IMR-90 (cell line): ENCODE data around the gene TRAPPC2B. TPM values are rescaled to one million over a fixed set of nuclear protein-coding genes. Genes with fewer than 3 reads are reported as not detected.

ENCODE experiments used
- ATAC-seq: fragments of 200-7000 bp; cut with Tn5 transposase; 2 replicates; pipeline ENCODE4 v1.9.1; 2020; ENCODE audit warnings: low read depth, mild to moderate bottlenecking, moderate library complexity
- BruUV-seq: library from RNA; stranded (reverse); fragments of 400-500 nt; replicated peaks from 2 replicates; lab custom pipeline; 2021; lab: Mats Ljungman, UMichigan
- CTCF ChIA-PET: fragments of 300-600 bp; formaldehyde crosslinking; extraction: SDS; loops from one replicate; lab custom pipeline; 2021; ENCODE audit warnings: antibody characterized with exemption; lab: Yijun Ruan, JAX
- POLR2A ChIA-PET: fragments of 300-600 bp; sonication (Branson Sonifier 250); formaldehyde crosslinking; loops from one replicate; lab custom pipeline; 2022; ENCODE audit warnings: antibody characterized with exemption; ENCODE audit not compliant: unreplicated experiment; lab: Charles Lee
- DNase-seq: peaks from one replicate; pipeline ENCODE4 v3.0.0; 2013
- H2AFZ ChIP-seq: replicated peaks from 2 replicates; pipeline ENCODE3; 2013; ENCODE audit warnings: low read length, mild to moderate bottlenecking; ENCODE audit not compliant: poor library complexity
- H2AK5ac ChIP-seq: 2 replicates; pipeline ENCODE4 v1.6.1; 2013; ENCODE audit warnings: low read depth, low read length, inconsistent platforms
- H2AK9ac ChIP-seq: replicated peaks from 2 replicates; pipeline ENCODE3; 2013; ENCODE audit warnings: mild to moderate bottlenecking, low read depth, low read length, moderate library complexity; ENCODE audit not compliant: poor library complexity
- H2BK120ac ChIP-seq: 2 replicates; pipeline ENCODE4 v1.6.1; 2013; ENCODE audit warnings: low read depth, low read length, inconsistent platforms
- H2BK15ac ChIP-seq: 3 replicates; pipeline ENCODE4 v1.6.1; 2013; ENCODE audit warnings: low read depth, low read length, inconsistent platforms
- H2BK20ac ChIP-seq: 2 replicates; pipeline ENCODE4 v1.6.1; 2013; ENCODE audit warnings: low read depth, mild to moderate bottlenecking, inconsistent platforms, low read length, moderate library complexity
- H2BK5ac ChIP-seq: 2 replicates; pipeline ENCODE4 v1.6.1; 2013; ENCODE audit warnings: mild to moderate bottlenecking, low read depth, low read length, inconsistent platforms; ENCODE audit not compliant: poor library complexity, severe bottlenecking
- H3K14ac ChIP-seq: replicated peaks from 2 replicates; pipeline ENCODE4 v1.6.1; 2013; ENCODE audit warnings: low read depth, low read length, inconsistent platforms
- H3K18ac ChIP-seq: 2 replicates; pipeline ENCODE4 v1.6.1; 2013; ENCODE audit warnings: low read depth, low read length, control low read depth
- H3K23ac ChIP-seq: 2 replicates; pipeline ENCODE4 v1.6.1; 2013; ENCODE audit warnings: low read depth, low read length, inconsistent platforms
- H3K27ac ChIP-seq: 2 replicates; pipeline ENCODE4 v1.5.1; 2013; ENCODE audit warnings: mild to moderate bottlenecking, control low read depth, low read length; ENCODE audit not compliant: insufficient read depth
- H3K27me3 ChIP-seq: 2 replicates; pipeline ENCODE4 v1.6.1; 2013; ENCODE audit warnings: low read length; ENCODE audit not compliant: control insufficient read depth, insufficient read depth
- H3K36me3 ChIP-seq: 2 replicates; pipeline ENCODE4 v1.6.1; 2013; ENCODE audit warnings: low read length, mixed read lengths; ENCODE audit not compliant: control insufficient read depth, insufficient read depth
- H3K4ac ChIP-seq: 2 replicates; pipeline ENCODE4 v1.6.1; 2013; ENCODE audit warnings: low read depth, low read length, inconsistent platforms
- H3K4me1 ChIP-seq: 2 replicates; pipeline ENCODE4 v1.6.1; 2013; ENCODE audit warnings: low read length, mixed read lengths; ENCODE audit not compliant: control insufficient read depth, insufficient read depth
- H3K4me2 ChIP-seq: 2 replicates; pipeline ENCODE4 v1.6.1; 2013; ENCODE audit warnings: low read depth, mild to moderate bottlenecking, control low read depth, low read length, moderate library complexity
- H3K4me3 ChIP-seq: 2 replicates; pipeline ENCODE4 v1.5.1; 2013; ENCODE audit warnings: low read depth, mild to moderate bottlenecking, control low read depth, low read length, moderate library complexity; ENCODE audit not compliant: insufficient read depth
- H3K56ac ChIP-seq: 2 replicates; pipeline ENCODE4 v1.6.1; 2013; ENCODE audit warnings: low read length, inconsistent platforms; ENCODE audit not compliant: insufficient read depth; ENCODE audit errors: extremely low read depth
- H3K79me1 ChIP-seq, 2 experiments: 2 replicates each; pipeline ENCODE4 v1.6.1; 2013; ENCODE audit warnings: low read length in 2 of 2, inconsistent platforms in 1 of 2, low read depth in 1 of 2
- H3K9ac ChIP-seq: 2 replicates; pipeline ENCODE4 v1.6.1; 2013; ENCODE audit warnings: low read depth, low read length, control low read depth
- H3K9me1 ChIP-seq: 2 replicates; pipeline ENCODE4 v1.6.1; 2013; ENCODE audit warnings: low read length, inconsistent platforms; ENCODE audit not compliant: insufficient read depth
- H3K9me3 ChIP-seq: 2 replicates; pipeline ENCODE4 v1.6.1; 2013; ENCODE audit warnings: low read length; ENCODE audit not compliant: control insufficient read depth, insufficient read depth
- H4K20me1 ChIP-seq: 2 replicates; pipeline ENCODE4 v1.6.1; 2013; ENCODE audit warnings: low read length, inconsistent platforms; ENCODE audit not compliant: insufficient read depth
- H4K5ac ChIP-seq: 2 replicates; pipeline ENCODE4 v1.6.1; 2013; ENCODE audit warnings: mild to moderate bottlenecking, low read depth, low read length, control low read depth
- H4K8ac ChIP-seq, 2 experiments: 2 replicates each; pipeline ENCODE4 v1.6.1; 2013; ENCODE audit warnings: low read depth in 2 of 2, low read length in 2 of 2, control low read depth in 1 of 2, inconsistent platforms in 1 of 2
- H4K91ac ChIP-seq: 2 replicates; pipeline ENCODE4 v1.6.1; 2013; ENCODE audit warnings: low read depth, low read length, inconsistent platforms; ENCODE audit not compliant: insufficient read depth
- BHLHE40 ChIP-seq: fragments of 150-350 bp; IDR thresholded peaks from 2 replicates; pipeline ENCODE4 v1.6.1; 2016; ENCODE audit warnings: mild to moderate bottlenecking, low read depth, low read length
- CEBPB ChIP-seq: IDR thresholded peaks from 2 replicates; pipeline ENCODE4 v1.6.1; 2012; ENCODE audit warnings: low read depth, low read length, improper control_type of control experiment
- MAFK ChIP-seq: IDR thresholded peaks from 2 replicates; pipeline ENCODE4 v1.6.1; 2012; ENCODE audit warnings: low read depth, low read length, improper control_type of control experiment
- MAZ ChIP-seq: IDR thresholded peaks from 2 replicates; pipeline ENCODE4 v1.6.1; 2012; ENCODE audit warnings: low read depth, mild to moderate bottlenecking, low read length, improper control_type of control experiment, moderate library complexity, borderline replicate concordance
- MXI1 ChIP-seq: IDR thresholded peaks from 2 replicates; pipeline ENCODE4 v1.6.1; 2012; ENCODE audit warnings: low read depth, mild to moderate bottlenecking, low read length, moderate library complexity, borderline replicate concordance
- NFE2L2 ChIP-seq: fragments of 150-350 bp; IDR thresholded peaks from 2 replicates; pipeline ENCODE4 v1.6.1; 2016; ENCODE audit warnings: low read depth, mild to moderate bottlenecking, low read length
- POLR2A ChIP-seq: IDR thresholded peaks from 2 replicates; pipeline ENCODE4 v1.6.1; 2012; ENCODE audit warnings: mild to moderate bottlenecking, low read depth, low read length
- RAD21 ChIP-seq: IDR thresholded peaks from 2 replicates; pipeline ENCODE4 v1.6.1; 2012; ENCODE audit warnings: low read length, improper control_type of control experiment
- RCOR1 ChIP-seq: IDR thresholded peaks from 2 replicates; pipeline ENCODE4 v1.6.1; 2012; ENCODE audit warnings: mild to moderate bottlenecking, low read length, improper control_type of control experiment; ENCODE audit not compliant: insufficient replicate concordance
- RFX5 ChIP-seq: IDR thresholded peaks from 2 replicates; pipeline ENCODE4 v1.8.0; 2012; ENCODE audit warnings: low read depth, mild to moderate bottlenecking, low read length, moderate library complexity
- SMC3 ChIP-seq: fragments of 150-350 bp; IDR thresholded peaks from 2 replicates; pipeline ENCODE4 v1.6.1; 2016; ENCODE audit warnings: low read depth, mild to moderate bottlenecking, antibody characterized with exemption, low read length, moderate library complexity
- WGBS, 2 experiments: methylation state at CpG; one replicate each; pipeline versions ENCODE4 v1.1.5 to v1.1.7; 2013; ENCODE audit warnings: missing lambda C conversion rate in 2 of 2; ENCODE audit not compliant: insufficient read length in 1 of 2; ENCODE audit errors: extremely low coverage in 2 of 2; 5-methylcytosine and 5-hydroxymethylcytosine counted together
- dilution Hi-C: fragments of 300-500 bp; cut with HindIII; formaldehyde crosslinking; loops from one replicate; pipeline ENCODE4 v1.14.3; 2018; ENCODE audit warnings: low sequenced_read_pairs; ENCODE audit not compliant: unreplicated experiment
- in situ Hi-C: fragments of 300-500 bp; cut with MboI; formaldehyde crosslinking; loops from 3 replicates; pipeline ENCODE4 v1.14.3; 2019; ENCODE audit warnings: low sequenced_read_pairs, inconsistent platforms, mixed read lengths
- intact Hi-C: fragments of 100-400 bp; cut with micrococcal nuclease; formaldehyde crosslinking; loops from 2 replicates; pipeline ENCODE4 v1.10.0; 2022
- polyA plus RNA-seq, 3 experiments: library from polyadenylated mRNA; depleted of rRNA; stranded (reverse); fragments of >200 nt; gene quantifications; 2 replicates each; pipeline ENCODE4 v1.2.3, GENCODE V29; 2012; ENCODE audit warnings: low replicate concordance in 1 of 3
- total RNA-seq: library from RNA; depleted of rRNA; stranded (reverse); fragments of >200 nt; gene quantifications from 2 replicates; pipeline ENCODE4 v1.2.3, GENCODE V29; 2012
- TF ChIP-seq, protein P1 (sequence below): fragments of 150-350 bp; IDR thresholded peaks from 2 replicates; pipeline ENCODE4 v1.6.1; 2016; ENCODE audit warnings: low read depth, mild to moderate bottlenecking, low read length, moderate library complexity, borderline replicate concordance
- TF ChIP-seq, protein P2 (sequence below): fragments of 150-350 bp; IDR thresholded peaks from 2 replicates; pipeline ENCODE4 v1.6.1; 2017; ENCODE audit warnings: mild to moderate bottlenecking, antibody characterized with exemption, low read length, low read depth
- TF ChIP-seq, protein P3 (sequence below): conservative IDR thresholded peaks from 2 replicates; pipeline ENCODE4 v1.5.1; 2012; ENCODE audit warnings: mild to moderate bottlenecking, low read depth, low read length, improper control_type of control experiment

TRAPPC2B gene
- total and polyA plus RNA-seq, 2 of the 4 experiments (the other 2 are of a cell fraction), result 14.9 to 20.4 TPM

DNA sequence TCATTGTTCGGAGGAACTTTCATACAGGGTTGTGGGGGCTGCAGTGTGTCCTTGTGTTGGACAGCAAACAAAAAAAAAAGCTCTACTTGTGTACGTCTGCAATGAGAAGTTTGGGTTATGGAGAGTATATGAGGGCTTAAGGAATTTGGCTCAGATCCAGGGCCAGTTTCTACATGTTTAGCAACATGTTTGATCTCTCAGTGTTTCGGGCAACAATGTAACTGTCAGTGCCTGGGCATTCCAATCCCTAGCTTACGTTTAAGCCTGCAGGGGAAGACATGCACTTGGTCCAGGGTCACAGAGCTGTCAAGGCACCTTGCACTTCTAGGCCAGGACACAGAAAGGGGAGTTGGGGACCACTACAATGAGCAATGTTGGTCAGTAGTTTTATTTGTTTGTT lies 29.2 kb upstream of the TRAPPC2B start:
- no peak overlapping the region for H2AK5ac ChIP-seq
- H3K4me3 ChIP-seq, result no peak overlapping the region
- no peaks in the 10 kb centered on the region for H3K4me1 ChIP-seq
- DNase-seq (peak; percentile 9), ATAC-seq (no peak)
- H3K4ac ChIP-seq, result no peak overlapping the region
- no peak overlapping the region for H4K91ac ChIP-seq
- intact Hi-C loops (no loop called here), in situ Hi-C loops (no loop called here), dilution Hi-C loops (no loop called here)
- H4K8ac ChIP-seq, result no peak overlapping the region
- H3K4me2 ChIP-seq, result no peak overlapping the region
- H3K18ac ChIP-seq, result no peak overlapping the region
- peaks cover 2% of the 10 kb centered on the region; the same call in 1 of the 2 replicates for H4K20me1 ChIP-seq
- TF ChIP-seq POLR2A, result no peak
- TF ChIP-seq SMC3, result no peak
- TF ChIP-seq, protein P1, sequence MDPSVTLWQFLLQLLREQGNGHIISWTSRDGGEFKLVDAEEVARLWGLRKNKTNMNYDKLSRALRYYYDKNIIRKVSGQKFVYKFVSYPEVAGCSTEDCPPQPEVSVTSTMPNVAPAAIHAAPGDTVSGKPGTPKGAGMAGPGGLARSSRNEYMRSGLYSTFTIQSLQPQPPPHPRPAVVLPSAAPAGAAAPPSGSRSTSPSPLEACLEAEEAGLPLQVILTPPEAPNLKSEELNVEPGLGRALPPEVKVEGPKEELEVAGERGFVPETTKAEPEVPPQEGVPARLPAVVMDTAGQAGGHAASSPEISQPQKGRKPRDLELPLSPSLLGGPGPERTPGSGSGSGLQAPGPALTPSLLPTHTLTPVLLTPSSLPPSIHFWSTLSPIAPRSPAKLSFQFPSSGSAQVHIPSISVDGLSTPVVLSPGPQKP, result no peak
- TF ChIP-seq, protein P2, sequence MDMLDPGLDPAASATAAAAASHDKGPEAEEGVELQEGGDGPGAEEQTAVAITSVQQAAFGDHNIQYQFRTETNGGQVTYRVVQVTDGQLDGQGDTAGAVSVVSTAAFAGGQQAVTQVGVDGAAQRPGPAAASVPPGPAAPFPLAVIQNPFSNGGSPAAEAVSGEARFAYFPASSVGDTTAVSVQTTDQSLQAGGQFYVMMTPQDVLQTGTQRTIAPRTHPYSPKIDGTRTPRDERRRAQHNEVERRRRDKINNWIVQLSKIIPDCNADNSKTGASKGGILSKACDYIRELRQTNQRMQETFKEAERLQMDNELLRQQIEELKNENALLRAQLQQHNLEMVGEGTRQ, result no peak
- TF ChIP-seq CEBPB, result no peak
- no peak for TF ChIP-seq BHLHE40
- TF ChIP-seq, protein P3, sequence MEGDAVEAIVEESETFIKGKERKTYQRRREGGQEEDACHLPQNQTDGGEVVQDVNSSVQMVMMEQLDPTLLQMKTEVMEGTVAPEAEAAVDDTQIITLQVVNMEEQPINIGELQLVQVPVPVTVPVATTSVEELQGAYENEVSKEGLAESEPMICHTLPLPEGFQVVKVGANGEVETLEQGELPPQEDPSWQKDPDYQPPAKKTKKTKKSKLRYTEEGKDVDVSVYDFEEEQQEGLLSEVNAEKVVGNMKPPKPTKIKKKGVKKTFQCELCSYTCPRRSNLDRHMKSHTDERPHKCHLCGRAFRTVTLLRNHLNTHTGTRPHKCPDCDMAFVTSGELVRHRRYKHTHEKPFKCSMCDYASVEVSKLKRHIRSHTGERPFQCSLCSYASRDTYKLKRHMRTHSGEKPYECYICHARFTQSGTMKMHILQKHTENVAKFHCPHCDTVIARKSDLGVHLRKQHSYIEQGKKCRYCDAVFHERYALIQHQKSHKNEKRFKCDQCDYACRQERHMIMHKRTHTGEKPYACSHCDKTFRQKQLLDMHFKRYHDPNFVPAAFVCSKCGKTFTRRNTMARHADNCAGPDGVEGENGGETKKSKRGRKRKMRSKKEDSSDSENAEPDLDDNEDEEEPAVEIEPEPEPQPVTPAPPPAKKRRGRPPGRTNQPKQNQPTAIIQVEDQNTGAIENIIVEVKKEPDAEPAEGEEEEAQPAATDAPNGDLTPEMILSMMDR, result no peak
- TF ChIP-seq MAZ, result no peak
- TF ChIP-seq MXI1, result no peak
- TF ChIP-seq RAD21, result no peak
- TF ChIP-seq RCOR1, result no peak
- no peak for TF ChIP-seq MAFK
- no peak for TF ChIP-seq NFE2L2
- no peak for TF ChIP-seq RFX5
- WGBS, 2 experiments, result 61% methylated on average over 2 of the region's 4 CpGs; no CpG with 5 or more reads in 1 of the 2 experiments
- H3K27me3 ChIP-seq, result no peaks in the 10 kb centered on the region
- no peak overlapping the region for H2AFZ ChIP-seq
- ChIA-PET POLR2A (no interaction called here), CTCF (interaction anchor here (1.4 kb wide), 1 partner anchor 29 kb away, joined by 3 read pairs; the partner anchor contains the start of genes TRAPPC2B and ZNF547)
- no peak overlapping the region for H4K5ac ChIP-seq
- H3K9me3 ChIP-seq, result no peaks in the 10 kb centered on the region
- peaks cover 8% of the 10 kb centered on the region; the same call in 1 of the 2 replicates for H3K9me1 ChIP-seq
- BruUV-seq, result no TSS peak
- peaks cover 3% of the 10 kb centered on the region for H3K36me3 ChIP-seq
- no peak overlapping the region for H3K9ac ChIP-seq
- H3K14ac ChIP-seq, result no peak overlapping the region
- H2AK9ac ChIP-seq, result no peak overlapping the region
- H2BK20ac ChIP-seq, result no peak overlapping the region
- no peak overlapping the region for H2BK15ac ChIP-seq
- no peak overlapping the region for H3K27ac ChIP-seq
- H3K79me1 ChIP-seq, result peaks cover 9 to 10% of the 10 kb centered on the region in 2 experiments; a peak in 3 of 4 replicates
- H3K56ac ChIP-seq, result no peak overlapping the region
- no peak overlapping the region for H2BK120ac ChIP-seq
- no peak overlapping the region for H2BK5ac ChIP-seq
- no peak overlapping the region for H3K23ac ChIP-seq
